HepG2 (cell line): ENCODE data around the gene ZP2. TPM values are rescaled to one million over a fixed set of nuclear protein-coding genes. Genes with fewer than 3 reads are reported as not detected.
A peak's percentile ranks its signal among the peaks of the same experiment; 100 is the strongest.

ENCODE experiments used
- ATAC-seq: fragments of 200-7000 bp; cut with Tn5 transposase; 3 replicates; pipeline ENCODE4 v1.9.1; 2020; ENCODE audit warnings: mild to moderate bottlenecking, moderate library complexity
- BruUV-seq: library from RNA; stranded (reverse); fragments of 400-500 nt; replicated peaks from 2 replicates; lab custom pipeline; 2021; lab: Mats Ljungman, UMichigan
- CTCF ChIA-PET: fragments of 300-600 bp; formaldehyde crosslinking; extraction: SDS; loops from one replicate; lab custom pipeline; 2021; ENCODE audit warnings: low total read pairs, inconsistent platforms, low intra/inter-chr PET ratio; lab: Yijun Ruan, JAX
- POLR2A ChIA-PET: fragments of 350-600 bp; sonication (Branson Sonifier 250); formaldehyde crosslinking; loops from one replicate; lab custom pipeline; 2020; ENCODE audit warnings: antibody characterized with exemption, inconsistent platforms; lab: Yijun Ruan, JAX
- DNase-seq: peaks from one replicate; pipeline ENCODE4 v3.0.0-alpha.2; 2015; ENCODE audit warnings: low spot score
- FAIRE-seq: peaks from 3 replicates; lab custom pipeline; 2011; peaks lifted over from hg19 to GRCh38; lab: Jason Lieb, UNC
- H2AFZ ChIP-seq: one replicate; pipeline ENCODE4 v1.6.1; 2011; ENCODE audit warnings: low read length, inconsistent platforms
- H3K27ac ChIP-seq: fragments of 300-600 bp; 3 replicates; pipeline ENCODE4 v1.8.0; 2011; ENCODE audit warnings: mixed run types, mild to moderate bottlenecking, mixed read lengths, low read length, inconsistent platforms; ENCODE audit not compliant: insufficient read depth; ENCODE audit errors: extremely low read length
- H3K27me3 ChIP-seq, 2 experiments: fragments of 200-600 bp in 1 of 2; 2 replicates in 1 of 2; 3 replicates in 1 of 2; pipeline versions ENCODE4 v1.6.0 to v1.8.0; 2011; ENCODE audit warnings: low read length in 2 of 2, mild to moderate bottlenecking in 2 of 2, moderate library complexity in 2 of 2, inconsistent platforms in 1 of 2; ENCODE audit not compliant: insufficient read depth in 2 of 2, control insufficient read depth in 1 of 2
- H3K36me3 ChIP-seq, 2 experiments: fragments of 200-600 bp in 1 of 2; replicated peaks in 1 of 2; 2 replicates in 1 of 2; 3 replicates in 1 of 2; pipeline versions ENCODE4 v1.5.1 to v1.8.0; 2011; ENCODE audit warnings: low read length in 2 of 2, inconsistent platforms in 1 of 2; ENCODE audit not compliant: insufficient read depth in 2 of 2, control insufficient read depth in 1 of 2
- H3K4me1 ChIP-seq: 2 replicates; pipeline ENCODE4 v1.5.1; 2012; ENCODE audit warnings: low read length, inconsistent platforms; ENCODE audit not compliant: insufficient read depth
- H3K4me2 ChIP-seq: 2 replicates; pipeline ENCODE4 v1.6.0; 2011; ENCODE audit warnings: low read depth, low read length, inconsistent platforms
- H3K4me3 ChIP-seq, 3 experiments: fragments of 200-600 bp in 1 of 3; sonication (generic), shearing (Covaris generic) in 1 of 3; replicated peaks in 1 of 3; 2 replicates each; pipeline ENCODE4 v1.5.1; 2011 to 2016; ENCODE audit warnings: low read length in 3 of 3, inconsistent platforms in 2 of 3, low read depth in 2 of 3, mild to moderate bottlenecking in 2 of 3, control low read depth in 1 of 3, mixed read lengths in 1 of 3; ENCODE audit not compliant: insufficient read depth in 1 of 3
- H3K79me2 ChIP-seq: one replicate; pipeline ENCODE4 v1.6.1; 2011; ENCODE audit warnings: low read length, inconsistent platforms; ENCODE audit not compliant: insufficient read depth
- H3K9ac ChIP-seq: 2 replicates; pipeline ENCODE4 v1.6.0; 2011; ENCODE audit warnings: mild to moderate bottlenecking, low read depth, low read length, inconsistent platforms; ENCODE audit not compliant: insufficient read depth
- H3K9me3 ChIP-seq: 2 replicates; pipeline ENCODE4 v1.5.1; 2012; ENCODE audit warnings: mild to moderate bottlenecking, low read length
- H4K20me1 ChIP-seq: 2 replicates; pipeline ENCODE4 v1.6.0; 2011; ENCODE audit warnings: inconsistent platforms, mild to moderate bottlenecking, low read length, moderate library complexity; ENCODE audit not compliant: insufficient read depth
- ARID4A ChIP-seq: sonication (generic); formaldehyde crosslinking; IDR thresholded peaks from 2 replicates; pipeline ENCODE4 v1.5.0; 2020; ENCODE audit warnings: mild to moderate bottlenecking, missing genetic modification reagents, borderline replicate concordance
- HNF4A ChIP-seq: sonication (generic); formaldehyde crosslinking; IDR thresholded peaks from 2 replicates; pipeline ENCODE4 v1.4.0; 2020; ENCODE audit warnings: missing genetic modification reagents
- MED1 ChIP-seq: sonication (generic); formaldehyde crosslinking; IDR thresholded peaks from 2 replicates; pipeline ENCODE4 v1.4.0; 2020; ENCODE audit warnings: missing genetic modification reagents
- MLX ChIP-seq: IDR thresholded peaks from 2 replicates; pipeline ENCODE4 v1.6.1; 2016
- PREB ChIP-seq: sonication (generic); formaldehyde crosslinking; IDR thresholded peaks from 2 replicates; pipeline ENCODE4 v1.4.0; 2020; ENCODE audit warnings: missing genetic modification reagents
- SAP130 ChIP-seq: IDR thresholded peaks from 2 replicates; pipeline ENCODE4 v1.6.1; 2016; ENCODE audit warnings: low read depth
- SNAPC4 ChIP-seq: sonication (generic); formaldehyde crosslinking; IDR thresholded peaks from 2 replicates; pipeline ENCODE4 v1.4.0; 2020; ENCODE audit warnings: mild to moderate bottlenecking, missing genetic modification reagents
- SRSF1 ChIP-seq: fragments of 200-400 bp; formaldehyde crosslinking; optimal IDR thresholded peaks from 2 replicates; pipeline ENCODE3; 2017; ENCODE audit warnings: mild to moderate bottlenecking, low read depth, low read length, moderate library complexity
- SSRP1 ChIP-seq: IDR thresholded peaks from 2 replicates; pipeline ENCODE4 v1.6.1; 2016; ENCODE audit warnings: control low read depth
- TBL1XR1 ChIP-seq: fragments of 150-350 bp; IDR thresholded peaks from 2 replicates; pipeline ENCODE4 v1.6.1; 2014; ENCODE audit warnings: borderline replicate concordance, low read length; ENCODE audit not compliant: partially characterized antibody
- ZNF225 ChIP-seq: sonication (generic); formaldehyde crosslinking; IDR thresholded peaks from 2 replicates; pipeline ENCODE4 v1.4.0; 2020; ENCODE audit warnings: mild to moderate bottlenecking, missing genetic modification reagents
- ZNF75D ChIP-seq: sonication (generic); formaldehyde crosslinking; IDR thresholded peaks from 2 replicates; pipeline ENCODE4 v1.8.1; 2023; ENCODE audit warnings: missing genetic modification reagents, mild to moderate bottlenecking, borderline replicate concordance
- ZNF891 ChIP-seq: sonication (generic); formaldehyde crosslinking; IDR thresholded peaks from 2 replicates; pipeline ENCODE4 v1.5.0; 2020; ENCODE audit warnings: mild to moderate bottlenecking, missing genetic modification reagents
- WGBS: methylation state at CpG from one replicate; pipeline ENCODE4 v1.1.6; 2017; ENCODE audit warnings: low lambda C conversion rate; 5-methylcytosine and 5-hydroxymethylcytosine counted together
- in situ Hi-C: cut with HindIII; loops from 2 replicates; pipeline ENCODE4 v1.10.0; 2017; ENCODE audit warnings: low pct_unique_long_range_greater_than_20kb; ENCODE audit not compliant: extremely low pct_ligation_motif_present
- intact Hi-C: fragments of 100-400 bp; cut with micrococcal nuclease; formaldehyde crosslinking; loops from one replicate; pipeline ENCODE4 v1.10.0; 2022; ENCODE audit not compliant: unreplicated experiment
- polyA plus RNA-seq, 8 experiments: library from polyadenylated mRNA; depleted of rRNA in 3 of 8; stranded (reverse) in 7 of 8; unstranded in 1 of 8; fragments of >200 nt; fragmentation: Illumina TruSeq in 4 of 8; extraction: Trizol in 4 of 8; gene quantifications; 2 replicates each; pipeline versions ENCODE4 v1.2.1 to v1.2.3, GENCODE V29; 2011 to 2016; ENCODE audit warnings: low read depth in 4 of 8, missing spikeins in 1 of 8, mixed read lengths in 1 of 8; ENCODE audit not compliant: insufficient read depth in 1 of 8
- total RNA-seq, 5 experiments: library from RNA; depleted of rRNA; stranded (reverse); fragments of >200 nt; fragmentation: Illumina TruSeq; extraction: Trizol; gene quantifications; 2 replicates each; pipeline ENCODE4 v1.2.3, GENCODE V29; 2016; ENCODE audit warnings: low read depth in 1 of 5

Gene ZP2
- total and polyA plus RNA-seq, 2 of the 13 experiments (the other 11 are each of a cell fraction or from before 2014, with no cell fraction given): not detected

- WGBS: 5% methylated on average over 8 of the region's 8 CpGs
- peaks cover 2 to 16% of the 10 kb centered on the region in 2 experiments; a peak in 2 of 5 replicates for H3K27me3 ChIP-seq
- peak within 1 kb of the TSS in 2 of 3 experiments; percentile 0 to 12; a peak in 1 of 6 replicates for H3K4me3 ChIP-seq
- POLR2A ChIA-PET: no interaction called here
- peak within 1 kb of the TSS; percentile 54 for H3K4me2 ChIP-seq
- no peaks in the 10 kb centered on the region for H3K79me2 ChIP-seq
- in situ Hi-C loops: loop anchor here (25.0 kb wide), 1 partner anchor 1187 kb away; no protein-coding TSS in a partner anchor
- H3K9ac ChIP-seq: peak within 1 kb of the TSS; percentile 3; the same call in 1 of the 2 replicates
- intact Hi-C loops: loop anchor here (1.0 to 10.0 kb wide), 2 partner anchors 124 to 404 kb away; no protein-coding TSS in a partner anchor
- FAIRE-seq (no peak), ATAC-seq (peak; percentile 74), DNase-seq (peak; percentile 39)
- H3K27ac ChIP-seq: no peak within 1 kb of the TSS
- CTCF ChIA-PET: no interaction called here
- H4K20me1 ChIP-seq: no peaks in the 10 kb centered on the region
- H2AFZ ChIP-seq: no peak within 1 kb of the TSS
- no TSS peak for BruUV-seq
- peaks cover 21% of the 10 kb centered on the region for H3K4me1 ChIP-seq
- no peaks in the 10 kb centered on the region for H3K36me3 ChIP-seq
- no peaks in the 10 kb centered on the region for H3K9me3 ChIP-seq
- TF ChIP-seq ARID4A (CRISPR knock-in tag) (no peak), SSRP1 (CRISPR knock-in tag) (0 out of 2 replicates have a peak, but pooled peaks have one; percentile 38), SRSF1 (no peak), SNAPC4 (CRISPR knock-in tag) (no peak), ZNF75D (CRISPR knock-in tag) (no peak), MED1 (no peak), HNF4A (no peak), ZNF225 (CRISPR knock-in tag) (no peak), PREB (CRISPR knock-in tag) (no peak), ZNF891 (CRISPR knock-in tag) (no peak), SAP130 (peak; percentile 28), TBL1XR1 (no peak), MLX (0 out of 2 replicates have a peak, but pooled peaks have one; percentile 33)
Observed at GRCh38 chr16:21150375-21151001, 60.9 kb downstream of the ZP2 start, which contains the start of gene DNAH3. TSS of gene DNAH3 (minus strand) at chr16:21150846. CDS start at chr16:21150319, 527 bp downstream.
